Activated CD4-positive, alpha-beta T cell treated with anti-CD3 and anti-CD28 coated beads for 4 hours (primary cell): Measurements from ENCODE around the gene POLE2.

Source experiments
- DNase-seq, 2 donors: peaks; one replicate each; pipeline ENCODE4 v3.0.0-alpha.2; 2020

Gene POLE2

GRCh38 chr14:49615776-49616175 lies 72.2 kb downstream of the POLE2 start:
- DNase-seq: no peak

- DNase-seq: no peak
These were observed 73.8 kb downstream of the POLE2 start for GRCh38 chr14:49614196-49614595.

- no peak for DNase-seq
These were observed 75.3 kb downstream of the POLE2 start for GRCh38 chr14:49612671-49613070.

GRCh38 chr14:49612251-49612650 lies 75.8 kb downstream of the POLE2 start:
- no peak for DNase-seq

- no peak for DNase-seq
These were observed 80.4 kb downstream of the POLE2 start for GRCh38 chr14:49607583-49607982.

- peak; percentile 82 to 83 for DNase-seq
These were observed 89.3 kb downstream of the POLE2 start, which contains the start of gene LRR1 for GRCh38 chr14:49598485-49599300. Gene LRR1, plus strand, starts transcription at chr14:49598940. Its CDS starts 81 bp downstream, at chr14:49599021.

GRCh38 chr14:49598189-49598484 lies 89.9 kb downstream of the POLE2 start:
- no peak for DNase-seq

GRCh38 chr14:49594347-49595091 lies 93.5 kb downstream of the POLE2 start:
- DNase-seq: no peak
